ENCODE results near the gene C3orf20.

The C3orf20 gene

DNA sequence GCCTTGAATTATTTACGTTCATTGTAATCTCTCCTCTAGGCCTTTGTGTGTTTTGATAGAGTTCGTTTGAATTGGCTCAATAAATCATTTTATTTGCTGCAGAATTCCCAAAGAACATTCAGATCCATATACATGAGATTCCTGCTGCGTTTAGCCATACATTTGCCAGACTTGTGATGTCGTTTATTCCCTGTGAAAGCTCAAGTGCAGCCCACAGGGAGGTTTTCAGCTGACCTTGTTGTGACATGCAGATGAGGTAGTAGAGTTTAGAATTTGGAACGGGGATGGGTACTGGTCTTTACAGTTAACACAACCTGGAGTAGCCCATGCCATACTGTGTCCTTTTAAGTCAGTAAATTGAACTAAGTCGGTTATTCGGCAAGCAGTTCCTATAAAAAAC lies at the start of gene C3orf20:
Gene C3orf20 (plus strand): TSS at position 301 of the 400 bp plus-strand sequence. CDS start 7,573 bp downstream, outside the sequence.
- no peak for DNase-seq

DNA sequence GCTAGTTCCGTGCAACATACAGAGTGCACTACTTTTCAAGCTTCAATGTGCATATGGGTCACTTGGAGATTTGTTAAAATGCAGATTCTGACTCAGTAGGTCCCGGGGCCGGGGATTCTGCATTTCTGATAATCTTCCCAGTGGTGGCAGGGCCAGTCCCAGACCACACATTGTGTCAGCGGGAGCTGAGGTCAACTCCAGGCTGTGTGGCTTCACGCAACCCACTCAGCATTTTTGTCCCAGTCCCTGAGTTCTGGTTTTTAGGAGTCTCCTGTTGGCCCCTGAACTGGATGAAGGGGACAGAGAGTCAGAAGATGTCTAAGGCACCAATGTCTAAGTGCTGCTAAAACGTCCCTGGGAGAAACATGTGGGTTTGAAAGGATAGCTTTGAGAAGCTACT lies 49.5 kb upstream of the C3orf20 start:
- DNase-seq = no peak

DNA sequence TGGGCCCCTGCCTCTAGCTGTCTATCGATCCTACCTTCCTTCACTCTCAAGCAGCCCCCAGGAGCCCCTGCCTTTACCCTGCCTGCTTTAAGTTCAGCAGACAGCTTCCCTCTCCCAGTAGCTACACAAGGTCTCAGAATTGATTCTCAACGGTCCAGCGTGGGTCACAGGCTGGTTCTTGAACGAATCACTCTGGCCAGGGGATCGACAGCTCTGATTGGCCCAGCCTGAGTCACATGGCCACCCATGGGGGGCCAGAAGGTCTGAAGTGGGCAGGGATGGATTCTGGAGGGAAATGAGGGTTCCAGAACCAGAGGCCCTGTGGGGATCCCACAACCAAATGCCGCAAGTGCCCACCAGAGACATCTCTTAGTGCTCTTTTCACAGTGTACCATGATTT lies 47.1 kb upstream of the C3orf20 start:
- no peak for DNase-seq

DNA sequence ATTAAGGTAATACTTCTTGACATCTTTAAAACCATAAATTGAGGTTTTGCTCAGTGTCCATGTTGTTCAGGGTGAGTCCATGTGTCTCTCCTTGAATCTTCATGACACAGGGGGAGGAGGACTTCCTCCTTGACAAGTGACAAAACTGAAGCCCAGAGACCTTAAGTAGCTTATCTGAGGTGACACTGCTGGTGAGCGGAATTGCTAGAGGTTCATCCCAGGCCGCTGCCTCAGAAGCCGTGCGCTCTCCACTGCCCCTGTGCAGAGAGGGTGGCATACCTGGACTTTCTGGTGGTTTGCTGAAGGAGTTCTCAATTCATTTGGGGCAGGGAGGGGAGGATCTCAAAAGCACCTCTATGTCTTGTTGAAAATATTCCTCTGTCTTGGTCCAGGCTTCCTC lies 46.5 kb upstream of the C3orf20 start:
- DNase-seq = no peak

DNA sequence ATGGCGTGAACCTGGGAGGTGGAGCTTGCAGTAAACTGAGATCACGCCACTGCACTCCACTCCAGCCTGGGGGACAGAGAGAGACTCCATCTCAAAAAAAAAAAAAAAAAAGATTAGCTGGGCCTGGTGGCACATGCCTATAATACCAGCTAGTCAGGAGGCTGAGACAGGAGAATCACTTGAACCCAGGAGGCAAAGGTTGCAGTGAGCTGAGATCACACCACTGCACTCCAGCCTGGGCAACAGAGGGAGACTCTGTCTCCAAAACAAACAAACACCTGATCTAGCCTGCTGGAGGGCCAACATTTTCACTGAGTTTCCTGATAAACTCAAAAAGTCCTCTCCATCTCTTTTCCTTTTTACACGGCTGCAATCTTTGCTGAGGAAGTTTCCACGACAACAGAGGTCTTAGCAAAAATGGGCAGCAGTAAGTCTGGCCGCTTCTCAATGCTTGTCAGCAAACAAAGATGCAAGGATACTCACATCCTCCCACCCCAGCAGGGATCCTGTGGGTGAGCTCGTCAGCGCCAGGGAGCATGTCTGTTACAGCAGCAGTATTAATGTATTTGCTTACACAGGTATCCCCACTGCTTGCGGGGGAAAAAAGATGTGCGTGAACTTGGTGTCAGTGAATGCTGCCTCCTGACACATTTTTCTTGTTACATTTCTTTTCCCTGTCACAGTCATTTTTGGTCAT lies 44.4 kb upstream of the C3orf20 start:
- no peak for DNase-seq

DNA sequence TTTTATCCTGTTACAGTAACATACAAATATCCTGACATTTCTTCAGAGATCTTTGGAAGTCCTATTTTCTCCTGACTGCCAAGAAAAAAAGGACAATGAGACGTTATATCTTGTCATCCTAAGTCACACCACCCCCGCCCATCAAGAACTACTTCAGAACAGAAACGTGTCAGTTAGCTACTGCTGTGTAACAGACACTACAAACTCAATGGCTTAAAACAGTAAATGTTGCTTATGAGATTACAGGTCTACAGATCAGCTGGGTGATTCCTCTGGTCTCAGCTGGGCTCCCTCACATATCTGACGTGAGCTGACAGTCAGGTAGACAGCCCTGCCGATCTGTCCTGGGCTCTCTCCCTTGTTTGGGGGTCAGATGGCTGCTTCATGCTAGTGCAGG lies 43.8 kb upstream of the C3orf20 start:
- no peak for DNase-seq

DNA sequence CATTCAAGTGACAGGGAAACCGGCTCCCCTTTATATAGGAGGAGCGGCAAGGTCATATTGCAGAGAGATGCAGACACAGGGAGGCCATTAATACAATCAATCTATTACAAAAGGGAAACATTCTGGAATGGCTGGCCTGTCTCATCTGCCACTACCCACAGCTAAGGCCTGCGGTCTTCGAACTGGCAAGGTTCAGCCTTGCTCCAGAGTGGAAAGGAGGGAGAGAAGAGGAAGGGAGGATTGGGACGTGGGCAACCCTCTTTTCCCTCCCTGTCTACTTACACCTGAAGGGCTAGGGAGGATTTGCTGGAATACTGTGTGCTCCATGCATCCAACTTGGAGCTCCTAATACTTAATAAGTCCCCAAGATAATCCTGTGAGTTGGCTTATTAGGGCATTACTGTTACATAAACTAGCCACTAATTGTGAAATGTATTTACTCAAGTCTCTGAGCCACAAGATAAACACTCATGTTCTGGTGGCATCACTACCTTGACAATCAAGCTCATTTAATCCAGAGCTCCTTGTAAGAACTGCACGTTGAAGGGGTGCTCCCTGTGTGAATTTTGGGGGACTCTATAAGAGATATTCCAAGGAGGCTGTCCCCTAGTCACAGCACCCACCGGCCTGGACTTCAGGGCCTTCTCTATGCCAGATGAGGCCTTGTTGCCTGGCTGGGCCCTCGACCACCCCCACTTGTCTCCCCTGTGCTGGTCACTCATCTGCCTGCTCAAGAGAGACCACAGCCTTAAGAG lies 43.1 kb upstream of the C3orf20 start:
- no peak for DNase-seq

DNA sequence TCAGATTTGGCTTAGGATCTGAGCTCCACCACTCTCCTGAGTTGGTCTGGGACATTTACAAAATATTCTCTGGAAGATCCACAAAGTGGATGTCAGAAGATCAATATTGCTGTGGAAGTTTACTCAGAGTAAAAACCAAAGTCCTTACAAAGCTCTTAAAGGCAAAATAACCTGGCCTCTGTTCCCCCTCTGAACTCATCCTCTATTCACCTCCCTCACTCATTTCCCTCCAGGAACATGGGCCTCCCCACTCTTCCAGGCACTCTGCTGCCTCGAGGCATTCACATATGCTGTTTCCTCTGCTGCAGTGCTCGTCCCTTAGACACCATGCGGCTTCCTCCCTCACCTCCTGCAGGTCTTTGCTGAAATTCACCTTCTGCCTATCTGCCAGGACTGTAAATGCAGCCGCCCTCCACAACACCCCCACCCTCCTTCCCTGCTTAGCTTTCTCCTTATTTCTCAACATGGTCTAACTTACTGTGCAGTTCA lies 42.5 kb upstream of the C3orf20 start:
- DNase-seq = no peak

DNA sequence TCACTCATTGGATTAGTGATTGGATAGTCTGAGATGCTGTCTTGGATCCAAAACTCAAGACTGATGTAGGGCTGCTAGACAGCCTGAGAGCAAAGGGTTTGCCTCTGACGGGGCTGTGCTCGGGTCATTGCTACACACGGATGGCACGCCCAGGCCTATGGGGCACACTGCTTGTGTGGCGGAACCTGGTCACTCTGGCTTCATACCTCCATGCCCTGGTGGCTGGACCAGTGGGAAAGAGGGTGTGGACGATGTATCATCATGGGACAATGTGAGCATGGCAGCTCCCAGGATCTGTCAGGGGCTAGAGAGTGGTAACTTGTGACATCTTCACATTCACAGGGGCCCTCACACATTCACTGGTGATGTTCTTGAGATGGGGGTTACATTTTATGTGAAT lies 41.5 kb upstream of the C3orf20 start:
- no peak for DNase-seq

DNA sequence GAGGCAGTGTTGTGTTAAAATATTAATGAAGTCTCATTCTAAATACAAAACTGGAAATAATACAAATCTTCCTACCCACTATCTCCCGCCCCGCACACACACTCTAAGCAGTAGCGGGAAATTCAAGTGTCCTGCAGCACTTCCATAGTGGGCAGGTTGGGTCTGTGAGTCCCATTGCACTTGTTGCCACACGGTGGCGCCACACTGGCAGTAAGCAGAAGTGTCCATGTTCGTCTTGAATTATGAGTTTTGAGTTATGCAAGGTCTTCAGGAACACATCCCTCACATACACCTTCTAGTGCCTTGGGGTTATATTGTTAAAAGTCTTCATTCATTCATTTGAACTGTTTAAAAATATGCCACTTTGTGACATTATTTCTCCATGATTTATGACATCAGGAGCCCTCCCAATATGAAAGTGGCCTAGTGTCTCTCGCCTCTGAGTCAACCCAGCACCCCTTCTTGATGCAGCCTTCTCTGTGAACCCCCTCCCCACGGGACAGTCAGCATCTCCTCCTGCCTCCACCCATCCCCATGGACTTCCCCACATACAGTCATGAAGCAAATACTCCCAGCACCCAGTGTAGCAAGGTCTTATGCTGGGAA lies 41.0 kb upstream of the C3orf20 start:
- peak; percentile 17 for DNase-seq

DNA sequence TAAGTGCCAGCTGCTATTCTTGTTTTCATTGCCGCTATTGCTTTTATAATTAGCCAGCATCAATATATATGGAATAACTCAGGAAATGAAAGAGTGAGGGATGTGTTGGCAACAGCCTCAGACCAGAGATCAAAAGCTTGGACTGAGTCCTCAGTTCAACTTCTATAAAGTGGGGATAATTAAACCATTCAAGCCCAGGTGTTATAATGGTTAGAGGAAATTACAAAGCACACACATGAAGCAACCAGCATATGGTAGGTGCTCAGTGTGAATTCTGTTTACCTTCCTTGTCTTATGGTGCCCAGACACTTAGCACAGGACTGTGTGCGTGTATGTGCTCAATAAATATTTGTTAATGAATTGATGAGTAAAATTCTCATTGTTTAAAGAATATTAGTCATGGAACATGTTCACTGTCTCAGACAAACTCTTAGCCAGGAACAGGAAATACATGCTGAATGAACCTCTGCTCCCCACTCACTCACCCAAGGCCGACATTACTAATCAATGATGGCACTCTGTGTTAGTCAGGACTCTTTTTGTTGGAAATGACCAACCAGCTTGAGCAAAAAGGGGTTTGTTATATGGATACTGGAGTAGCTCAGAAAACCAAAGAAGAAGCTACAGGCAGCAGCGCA lies 40.1 kb upstream of the C3orf20 start:
- DNase-seq = no peak

DNA sequence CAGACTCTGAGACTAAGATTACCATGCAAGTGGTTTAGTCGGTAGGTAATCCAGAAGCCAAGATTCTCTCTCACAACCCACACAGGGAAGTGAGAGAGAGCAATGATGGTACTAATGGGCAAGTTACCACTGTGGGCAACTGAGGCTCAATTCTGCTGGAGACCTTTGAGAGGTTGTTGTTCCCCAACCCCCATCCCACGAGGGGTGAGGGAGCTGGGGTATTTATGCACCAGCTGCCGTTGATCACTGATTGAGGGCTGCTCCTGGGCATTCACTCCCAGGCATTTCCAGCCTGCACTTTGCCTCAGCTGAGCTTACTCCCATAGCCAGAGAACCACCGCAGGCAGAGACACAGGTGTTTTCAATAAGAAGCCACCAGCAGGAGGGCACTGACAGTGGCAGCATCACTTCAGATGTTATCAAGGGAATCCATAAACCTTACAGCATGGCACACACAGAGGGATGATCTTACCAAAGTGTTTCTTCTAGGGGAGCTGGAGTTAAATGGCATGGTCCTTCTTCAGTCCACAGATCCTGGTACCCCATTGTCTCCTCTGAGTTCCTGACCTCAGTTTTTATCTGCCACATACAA lies 38.3 kb upstream of the C3orf20 start:
- no peak for DNase-seq

DNA sequence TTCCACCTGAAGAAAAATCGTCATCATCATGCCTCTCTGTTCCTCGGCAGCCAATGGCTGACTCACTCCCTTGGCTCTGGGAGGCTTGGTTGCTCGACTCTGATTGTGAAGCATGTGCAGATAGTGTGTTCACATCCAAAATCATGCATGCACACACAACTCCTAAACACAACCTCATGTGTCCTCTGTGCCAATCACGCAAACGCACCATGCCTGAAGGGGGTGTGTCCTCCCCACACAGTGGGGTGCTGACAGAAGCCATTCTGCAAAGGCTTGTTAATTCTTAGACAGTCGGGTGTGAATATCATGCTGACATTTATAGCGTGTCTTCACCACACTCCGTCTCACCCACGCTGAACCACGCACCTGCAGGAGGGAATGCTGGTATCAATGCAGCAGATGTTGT lies 34.8 kb upstream of the C3orf20 start:
- no peak for DNase-seq

DNA sequence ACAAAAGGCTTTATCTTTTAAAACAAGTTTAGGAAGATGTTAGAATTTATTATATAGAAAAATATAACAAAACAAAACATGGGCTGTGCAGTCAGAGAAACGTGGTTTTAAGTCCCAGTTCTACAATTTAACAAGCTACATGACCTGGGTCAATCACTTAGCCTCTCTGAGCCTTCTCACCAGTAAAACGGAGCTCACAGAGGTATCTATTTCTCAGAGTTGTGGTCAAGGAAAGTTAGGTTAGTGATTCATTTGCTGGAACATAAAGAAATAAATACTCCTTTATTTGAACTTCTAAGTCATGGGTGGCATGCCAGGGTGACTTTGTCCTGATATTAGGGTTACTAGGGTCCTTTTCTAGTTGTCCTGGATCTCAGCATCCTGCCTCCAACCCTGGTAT lies 34.2 kb upstream of the C3orf20 start:
- DNase-seq = no peak

DNA sequence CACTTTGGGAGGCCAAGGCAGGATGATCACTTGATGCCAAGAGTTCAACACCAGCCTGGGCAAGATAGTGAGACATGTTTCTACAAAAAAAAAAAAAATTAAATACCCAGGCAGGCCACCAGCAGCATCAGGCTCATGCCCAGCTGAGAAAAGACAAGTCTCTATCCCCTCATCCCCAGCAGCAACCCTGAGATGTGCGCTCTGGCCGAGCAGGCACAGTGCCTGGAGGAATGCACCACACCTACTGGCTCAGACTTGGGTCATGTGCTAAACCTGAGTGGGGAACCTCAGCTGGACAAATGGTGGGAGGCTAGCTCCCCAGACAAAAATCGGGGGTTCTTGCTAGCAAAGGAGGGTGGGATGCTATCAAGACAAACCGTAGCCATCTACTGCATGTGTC lies 33.6 kb upstream of the C3orf20 start:
- no peak for DNase-seq

DNA sequence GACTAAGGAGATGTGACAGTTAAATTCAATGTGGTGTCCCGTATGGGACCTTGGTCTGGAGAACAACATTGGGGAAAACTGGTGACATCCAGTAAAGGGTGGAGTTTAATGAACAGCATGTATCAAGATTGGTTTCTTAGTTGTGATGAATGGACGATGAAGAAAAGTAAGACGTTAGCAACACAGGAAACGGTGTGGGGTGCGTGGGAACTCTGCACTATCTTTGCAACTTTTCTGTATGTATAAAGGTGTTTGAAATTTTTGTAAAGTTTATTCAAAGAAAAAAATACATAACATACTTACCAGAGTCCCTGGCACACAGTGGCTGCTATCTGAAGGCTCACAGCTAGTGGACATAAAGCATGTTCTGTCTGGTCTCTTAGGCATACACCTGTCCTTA lies 29.5 kb upstream of the C3orf20 start:
- no peak for DNase-seq

DNA sequence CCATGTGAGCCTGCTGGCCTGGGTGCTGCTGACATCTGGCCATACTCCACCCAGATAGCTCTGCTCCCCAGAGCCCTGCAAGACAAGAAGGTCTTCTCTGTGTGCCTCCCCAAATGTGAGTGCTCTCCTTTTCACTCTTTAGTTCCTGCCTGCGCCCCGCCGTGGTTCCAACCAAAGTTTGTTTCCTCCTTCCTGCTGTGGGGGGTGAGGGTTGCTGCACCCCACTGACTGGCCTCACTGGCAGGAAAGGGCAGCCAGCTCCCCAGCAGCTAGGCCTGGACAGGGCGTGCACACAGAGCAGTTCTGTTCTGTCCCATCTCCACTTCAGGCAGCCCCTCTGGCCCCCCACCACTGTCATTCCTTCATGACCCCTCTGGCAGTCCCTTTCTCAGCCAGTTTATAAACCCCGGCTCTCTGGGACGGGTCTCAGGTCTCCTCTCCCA lies 28.8 kb upstream of the C3orf20 start:
- DNase-seq = no peak

DNA sequence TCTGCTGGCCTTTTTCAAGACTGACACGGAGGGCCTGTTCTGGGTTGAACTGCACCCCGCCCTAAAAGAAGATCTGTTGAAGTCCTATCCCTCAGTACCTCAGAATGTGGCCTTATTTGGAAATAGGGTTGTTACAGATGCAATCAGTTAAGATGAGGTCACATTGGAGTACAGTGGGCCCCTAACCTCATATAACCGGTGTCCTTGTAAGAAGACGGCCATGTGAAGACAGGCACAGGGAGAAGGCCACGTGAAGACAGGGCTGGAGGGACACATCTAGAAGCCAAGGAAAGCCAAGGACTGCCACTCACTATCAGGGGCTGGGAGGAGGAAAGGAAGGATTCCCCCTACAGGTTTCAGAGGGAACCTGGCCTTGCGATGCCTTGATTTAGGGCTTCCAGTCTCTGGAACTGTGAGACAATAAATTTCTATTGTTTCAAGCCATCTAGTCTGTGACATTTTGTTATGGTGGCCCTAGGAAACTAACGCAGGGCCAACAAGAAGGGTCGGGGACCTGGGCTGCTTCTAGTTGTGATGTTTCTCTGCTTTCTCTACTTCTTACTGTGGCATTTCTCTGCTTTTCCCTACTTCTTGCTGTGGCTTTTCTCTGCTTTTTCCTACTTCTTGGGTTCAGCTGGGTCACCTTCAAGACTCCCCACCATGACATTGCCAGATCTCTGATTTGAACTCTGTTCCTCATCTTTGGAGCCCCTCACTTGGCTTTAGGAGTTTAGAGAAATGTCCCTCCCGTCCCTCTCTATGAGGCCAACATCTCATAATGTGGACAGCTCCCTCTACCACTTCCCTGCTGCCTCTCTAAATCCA lies 28.1 kb upstream of the C3orf20 start:
- no peak for DNase-seq

DNA sequence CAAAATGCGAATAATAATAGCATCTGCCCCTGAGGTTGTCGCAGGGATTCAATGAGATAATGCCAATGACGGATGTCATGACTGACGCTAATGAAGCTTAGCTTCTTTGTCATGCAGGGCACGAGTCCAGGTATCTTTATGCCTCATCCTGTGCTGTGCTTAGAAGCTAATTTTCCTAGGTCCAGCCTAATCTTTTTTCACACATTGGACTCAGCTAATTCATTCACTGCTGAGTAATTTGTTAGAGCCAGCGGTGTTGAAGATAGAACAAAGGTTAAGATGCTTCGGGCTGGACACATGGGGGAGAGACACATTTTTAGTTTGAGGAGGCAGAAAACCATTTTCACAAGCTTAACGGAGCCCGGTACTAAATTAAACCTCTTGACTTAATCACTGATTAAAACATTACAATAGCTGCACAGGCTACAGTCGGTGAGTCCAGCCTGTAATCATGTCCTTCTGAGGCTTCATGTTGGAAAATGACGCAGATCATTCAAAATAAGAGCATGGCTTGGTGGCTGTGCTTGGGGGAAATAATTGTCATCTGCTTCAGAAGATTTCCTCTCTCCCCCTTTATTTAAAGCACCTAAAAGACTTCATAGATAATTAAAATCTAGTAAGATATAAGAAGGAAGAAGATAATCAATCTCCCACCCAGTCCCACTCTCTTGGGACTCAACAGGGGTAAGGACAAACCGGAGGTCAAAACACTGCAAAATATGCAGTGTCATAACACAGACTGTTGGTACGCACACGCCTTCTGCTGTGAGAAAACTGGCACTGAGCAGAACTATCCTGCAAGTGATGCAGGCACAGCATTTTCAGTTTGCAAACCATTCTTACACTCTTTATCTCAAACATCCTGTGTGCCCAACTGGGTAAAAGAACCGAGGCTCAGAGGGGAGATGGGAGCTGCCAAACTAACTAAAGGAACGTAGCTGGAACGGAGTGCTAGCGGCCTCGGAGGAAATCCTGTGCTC lies 26.7 kb upstream of the C3orf20 start:
- DNase-seq = no peak

DNA sequence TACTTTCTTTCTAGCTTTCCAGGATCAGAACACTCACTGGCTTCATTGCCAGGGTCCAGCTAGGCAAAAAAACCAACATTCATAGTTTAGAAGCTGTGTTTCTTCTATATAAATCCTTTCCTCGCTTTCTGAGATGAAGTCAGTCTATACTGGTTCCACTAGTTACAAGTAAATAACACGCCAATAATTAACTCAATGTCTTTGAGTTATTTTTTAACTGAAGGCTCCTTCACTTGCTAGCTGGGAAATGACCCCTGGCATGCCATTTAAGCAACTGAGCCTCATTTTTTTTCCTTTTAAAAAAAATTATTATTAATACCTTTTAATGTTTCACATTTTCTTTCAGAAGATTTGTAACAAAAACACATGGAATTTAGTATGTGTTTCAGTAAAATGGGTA lies 25.5 kb upstream of the C3orf20 start:
- DNase-seq = no peak

DNA sequence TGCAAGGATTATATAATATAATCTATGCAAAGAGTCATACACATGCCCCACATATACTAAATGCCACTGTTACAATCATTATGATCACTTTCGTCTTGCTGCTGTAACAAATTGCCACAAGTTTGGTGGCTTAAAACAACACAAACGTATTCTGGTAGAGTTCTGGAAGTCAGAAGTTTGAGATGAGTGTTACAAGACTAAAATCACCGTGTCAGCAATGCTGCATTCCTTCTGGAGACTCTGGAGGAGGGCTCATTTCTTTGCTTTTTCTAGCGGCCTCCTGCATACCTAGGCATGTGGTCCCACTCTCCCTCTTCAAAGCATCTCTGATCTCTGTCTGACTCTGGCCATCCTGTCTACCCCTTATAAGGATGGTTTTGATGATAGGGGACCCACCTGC lies 24.7 kb upstream of the C3orf20 start:
- DNase-seq = no peak
